GM12878 (cell line): ENCODE measurements around the gene STAC2. TPM values are rescaled to one million over a fixed set of nuclear protein-coding genes. Genes with fewer than 3 reads are reported as not detected.

ENCODE experiments used
- BCL11A ChIP-seq: IDR thresholded peaks from 2 replicates; pipeline ENCODE4 v1.6.1; 2011; ENCODE audit warnings: low read depth, low read length
- CHD1 ChIP-seq: IDR thresholded peaks from 2 replicates; pipeline ENCODE4 v1.6.1; 2012; ENCODE audit warnings: low read depth, low read length, improper control_type of control experiment
- CUX1 ChIP-seq: IDR thresholded peaks from 2 replicates; pipeline ENCODE4 v1.6.1; 2012; ENCODE audit warnings: improper control_type of control experiment, low read depth, low read length; ENCODE audit not compliant: insufficient replicate concordance
- EED ChIP-seq: sonication (generic); IDR thresholded peaks from 2 replicates; pipeline ENCODE4 v1.6.1; 2016; ENCODE audit warnings: antibody characterized with exemption, low read depth
- FOXM1 ChIP-seq: IDR thresholded peaks from 2 replicates; pipeline ENCODE4 v1.6.1; 2012; ENCODE audit warnings: low read depth, mild to moderate bottlenecking, inconsistent platforms, low read length, moderate library complexity
- HDAC2 ChIP-seq: fragments of 200-600 bp; sonication (generic); IDR thresholded peaks from 2 replicates; pipeline ENCODE4 v1.6.1; 2017
- MEF2B ChIP-seq: fragments of 450-650 bp; IDR thresholded peaks from 2 replicates; pipeline ENCODE4 v1.6.1; 2018; ENCODE audit warnings: mild to moderate bottlenecking, moderate library complexity; ENCODE audit not compliant: partially characterized antibody, poor library complexity, severe bottlenecking
- MYB ChIP-seq: fragments of 150-350 bp; IDR thresholded peaks from 2 replicates; pipeline ENCODE4 v1.6.1; 2014; ENCODE audit warnings: mild to moderate bottlenecking, low read depth, low read length, borderline replicate concordance
- NFIC ChIP-seq: IDR thresholded peaks from 2 replicates; pipeline ENCODE4 v1.6.1; 2012; ENCODE audit warnings: low read depth, mild to moderate bottlenecking, inconsistent platforms, low read length, moderate library complexity
- NKRF ChIP-seq: fragments of 450-650 bp; conservative IDR thresholded peaks from 2 replicates; pipeline ENCODE4 v1.6.1; 2017; ENCODE audit warnings: mild to moderate bottlenecking, moderate library complexity
- PBX3 ChIP-seq: IDR thresholded peaks from 2 replicates; pipeline ENCODE4 v1.6.1; 2011; ENCODE audit warnings: mild to moderate bottlenecking, low read depth, low read length, moderate library complexity; ENCODE audit not compliant: insufficient replicate concordance
- RAD21 ChIP-seq: IDR thresholded peaks from 2 replicates; pipeline ENCODE4 v1.6.1; 2011; ENCODE audit warnings: mild to moderate bottlenecking, low read depth, low read length, moderate library complexity; ENCODE audit not compliant: insufficient read depth
- RUNX3 ChIP-seq: IDR thresholded peaks from 2 replicates; pipeline ENCODE4 v1.6.1; 2012; ENCODE audit warnings: low read length, inconsistent platforms
- SMAD1 ChIP-seq: fragments of 450-650 bp; IDR thresholded peaks from 2 replicates; pipeline ENCODE4 v1.6.1; 2018; ENCODE audit warnings: mild to moderate bottlenecking, low read depth; ENCODE audit not compliant: partially characterized antibody
- SPI1 ChIP-seq: IDR thresholded peaks from 2 replicates; pipeline ENCODE4 v1.6.1; 2011; ENCODE audit warnings: low read depth, mild to moderate bottlenecking, low read length, moderate library complexity, borderline replicate concordance; ENCODE audit not compliant: insufficient read depth
- SREBF2 ChIP-seq: IDR thresholded peaks from 2 replicates; pipeline ENCODE4 v1.6.1; 2012; ENCODE audit warnings: mild to moderate bottlenecking, low read length
- TBL1XR1 ChIP-seq: IDR thresholded peaks from 2 replicates; pipeline ENCODE4 v1.6.1; 2012; ENCODE audit warnings: low read depth, low read length, improper control_type of control experiment
- TCF12 ChIP-seq: IDR thresholded peaks from 2 replicates; pipeline ENCODE4 v1.6.1; 2011; ENCODE audit warnings: low read depth, mild to moderate bottlenecking, low read length
- USF1 ChIP-seq: IDR thresholded peaks from 2 replicates; pipeline ENCODE4 v1.6.1; 2011; ENCODE audit warnings: borderline replicate concordance, low read depth, mild to moderate bottlenecking, moderate library complexity, mixed read lengths, low read length; ENCODE audit not compliant: insufficient read depth; ENCODE audit errors: extremely low read length
- ZBED1 ChIP-seq: IDR thresholded peaks from 2 replicates; pipeline ENCODE4 v1.6.1; 2016; ENCODE audit warnings: borderline replicate concordance
- ZNF384 ChIP-seq: IDR thresholded peaks from 2 replicates; pipeline ENCODE4 v1.6.1; 2012; ENCODE audit warnings: low read depth, mild to moderate bottlenecking, low read length, improper control_type of control experiment, borderline replicate concordance
- polyA plus RNA-seq, 11 experiments: library from polyadenylated mRNA; depleted of rRNA in 4 of 11; unstranded in 6 of 11; stranded (reverse) in 5 of 11; fragments of >200 nt; fragmentation: Nextera tagmentation in 4 of 11; fragmentation: Illumina TruSeq in 1 of 11; extraction: Ambion mirVana in 4 of 11; extraction: Trizol in 1 of 11; gene quantifications; 1 replicate in 1 of 11; 2 replicates in 10 of 11; pipeline versions ENCODE4 v1.2.1 to v1.2.3, GENCODE V29; 2011 to 2016; ENCODE audit warnings: inconsistent platforms in 2 of 11, missing spikeins in 2 of 11, low read depth in 1 of 11
- total RNA-seq, 4 experiments: library from RNA; depleted of rRNA in 3 of 4; stranded (reverse); fragments of >200 nt in 3 of 4; fragmentation: Illumina TruSeq in 1 of 4; extraction: Trizol in 1 of 4; gene quantifications; 2 replicates each; pipeline versions ENCODE4 v1.2.1 to v1.2.3, GENCODE V29; 2013 to 2021

The STAC2 gene
- total and polyA plus RNA-seq, 10 of the 15 experiments (the other 5 are each of a cell fraction or from before 2014, with no cell fraction given) = 0.04 TPM; not detected in 9

GRCh38 chr17:39174920-39175694 is 50.6 kb downstream of the STAC2 start (continued):
- TF ChIP-seq NKRF (no peak), RUNX3 (0 out of 2 replicates have a peak, but pooled peaks have one; percentile 18), NFIC (no peak), SPI1 (0 out of 2 replicates have a peak, but pooled peaks have one; percentile 1), SREBF2 (no peak), CHD1 (no peak), TCF12 (no peak), FOXM1 (0 out of 2 replicates have a peak, but pooled peaks have one; percentile 33), PBX3 (no peak), ZBED1 (no peak), SMAD1 (no peak), BCL11A (no peak), EED (no peak), MYB (no peak), MEF2B (no peak), USF1 (no peak), TBL1XR1 (no peak), CUX1 (no peak), HDAC2 (no peak), ZNF384 (no peak), RAD21 (peak; percentile 49)
